Neural progenitor cell (in vitro differentiated cells): Measurements from ENCODE around the gene CIDEC. TPM values are rescaled to one million over a fixed set of nuclear protein-coding genes. Genes with fewer than 3 reads are reported as not detected.
A peak's percentile ranks its signal among the peaks of the same experiment; 100 is the strongest.

Source experiments
- DNase-seq: peaks from one replicate; pipeline ENCODE4 v3.0.0-alpha.2; 2016; ENCODE audit warnings: low spot score
- H2AFZ ChIP-seq: fragments of 200-600 bp; sonication (generic); replicated peaks from 2 replicates; pipeline ENCODE4 v1.6.1; 2016; ENCODE audit warnings: antibody characterized with exemption
- H3F3A ChIP-seq: fragments of 200-600 bp; sonication (generic); 2 replicates; pipeline ENCODE4 v1.6.1; 2016; ENCODE audit warnings: antibody characterized with exemption, low read depth
- H3K27ac ChIP-seq: fragments of 200-600 bp; sonication (generic); 2 replicates; pipeline ENCODE4 v1.5.1; 2016; ENCODE audit warnings: mild to moderate bottlenecking
- H3K27me3 ChIP-seq: fragments of 200-600 bp; sonication (generic); 2 replicates; pipeline ENCODE4 v1.6.1; 2016; ENCODE audit warnings: mild to moderate bottlenecking, moderate library complexity
- H3K36me3 ChIP-seq: fragments of 200-600 bp; sonication (generic); 2 replicates; pipeline ENCODE4 v1.5.1; 2016
- H3K4me1 ChIP-seq: fragments of 200-600 bp; sonication (generic); 2 replicates; pipeline ENCODE4 v1.6.1; 2016; ENCODE audit warnings: mixed run types
- H3K4me2 ChIP-seq: fragments of 200-600 bp; sonication (generic); 2 replicates; pipeline ENCODE4 v1.6.1; 2016
- H3K4me3 ChIP-seq: fragments of 200-600 bp; sonication (generic); 2 replicates; pipeline ENCODE4 v1.5.1; 2016
- H3K79me2 ChIP-seq: fragments of 200-600 bp; sonication (generic); 2 replicates; pipeline ENCODE4 v1.6.1; 2016; ENCODE audit warnings: low read depth
- H3K9ac ChIP-seq: fragments of 200-600 bp; sonication (generic); 2 replicates; pipeline ENCODE4 v1.6.1; 2016
- H3K9me3 ChIP-seq: fragments of 200-600 bp; sonication (generic); 2 replicates; pipeline ENCODE4 v1.5.1; 2016; ENCODE audit warnings: low read depth
- H4K20me1 ChIP-seq: fragments of 200-600 bp; sonication (generic); 2 replicates; pipeline ENCODE4 v1.6.1; 2016; ENCODE audit warnings: low read depth
- H3K27ac Mint-ChIP-seq: 3 replicates; pipeline ENCODE4 v1.8.0; 2021; ENCODE audit warnings: mixed read lengths
- H3K27me3 Mint-ChIP-seq: 2 replicates; pipeline ENCODE4 v1.8.0; 2022; ENCODE audit warnings: low read depth, mild to moderate bottlenecking, inconsistent platforms, moderate library complexity, mixed read lengths; ENCODE audit not compliant: insufficient read depth
- H3K36me3 Mint-ChIP-seq: 3 replicates; pipeline ENCODE4 v1.8.0; 2021; ENCODE audit warnings: mixed read lengths
- H3K4me1 Mint-ChIP-seq: 3 replicates; pipeline ENCODE4 v1.8.0; 2021; ENCODE audit warnings: mixed read lengths
- H3K4me3 Mint-ChIP-seq: 3 replicates; pipeline ENCODE4 v1.8.0; 2021; ENCODE audit warnings: mild to moderate bottlenecking, moderate library complexity, mixed read lengths
- H3K9me3 Mint-ChIP-seq: 3 replicates; pipeline ENCODE4 v1.8.0; 2020; ENCODE audit warnings: mixed read lengths
- CTCF ChIP-seq: fragments of 200-600 bp; sonication (generic); IDR thresholded peaks from 2 replicates; pipeline ENCODE4 v1.5.1; 2017; ENCODE audit warnings: antibody characterized with exemption, mild to moderate bottlenecking
- EZH2 ChIP-seq: fragments of 200-600 bp; sonication (generic); IDR thresholded peaks from 2 replicates; pipeline ENCODE4 v1.6.1; 2017; ENCODE audit warnings: antibody characterized with exemption, mild to moderate bottlenecking, moderate library complexity
- EZH2phosphoT487 ChIP-seq: fragments of 200-600 bp; sonication (generic); IDR thresholded peaks from 2 replicates; pipeline ENCODE4 v1.6.1; 2017; ENCODE audit warnings: antibody characterized with exemption
- total RNA-seq: library from RNA; depleted of rRNA; stranded (reverse); fragments of >200 nt; gene quantifications from 2 replicates; pipeline ENCODE4 v1.2.3, GENCODE V29; 2015; ENCODE audit warnings: low replicate concordance

The CIDEC gene
- total RNA-seq, 1 donor from 2014 or later = not detected

- no peaks in the 10 kb centered on the region for H3K9me3 ChIP-seq
- no peaks in the 10 kb centered on the region for H3K36me3 ChIP-seq
- H3K9ac ChIP-seq = no peak overlapping the region
- H3K79me2 ChIP-seq = no peaks in the 10 kb centered on the region
- H3K36me3 Mint-ChIP-seq = no peaks in the 10 kb centered on the region
- peaks cover 6% of the 10 kb centered on the region for H4K20me1 ChIP-seq
- peak overlapping the region; percentile 57 for H3K27ac Mint-ChIP-seq
- no peaks in the 10 kb centered on the region for H3K4me1 ChIP-seq
- peaks cover 17% of the 10 kb centered on the region for H3K27me3 Mint-ChIP-seq
- H3K4me1 Mint-ChIP-seq = no peaks in the 10 kb centered on the region
- peak; percentile 73 for DNase-seq
- H2AFZ ChIP-seq = no peak overlapping the region
- no peak overlapping the region for H3K4me3 Mint-ChIP-seq
- no peaks in the 10 kb centered on the region for H3K9me3 Mint-ChIP-seq
- no peaks in the 10 kb centered on the region for H3K27me3 ChIP-seq
- no peak overlapping the region for H3K4me2 ChIP-seq
- H3F3A ChIP-seq = peaks cover 3% of the 10 kb centered on the region
- no peak overlapping the region for H3K27ac ChIP-seq
- H3K4me3 ChIP-seq = no peak overlapping the region
- TF ChIP-seq CTCF = peak; percentile 59
- no peak for TF ChIP-seq EZH2
These were observed 59.1 kb downstream of the CIDEC start for GRCh38 chr3:9820946-9821345.

GRCh38 chr3:9820543-9820942 is 59.5 kb downstream of the CIDEC start:
- no peak for DNase-seq
- no peak for TF ChIP-seq EZH2
- no peak for TF ChIP-seq EZH2phosphoT487
- TF ChIP-seq CTCF = no peak
- Mint-ChIP-seq H3K27ac (peak overlapping the region; percentile 57), H3K4me3 (no peak overlapping the region), H3K9me3 (no peaks in the 10 kb centered on the region), H3K4me1 (no peaks in the 10 kb centered on the region), H3K36me3 (no peaks in the 10 kb centered on the region), H3K27me3 (peaks cover 19% of the 10 kb centered on the region)
- Histone ChIP-seq H3F3A (peaks cover 3% of the 10 kb centered on the region), H3K79me2 (no peaks in the 10 kb centered on the region), H3K4me1 (no peaks in the 10 kb centered on the region), H2AFZ (no peak overlapping the region), H3K9ac (no peak overlapping the region), H3K4me2 (no peak overlapping the region), H3K9me3 (no peaks in the 10 kb centered on the region), H3K4me3 (no peak overlapping the region), H3K27ac (no peak overlapping the region), H4K20me1 (peaks cover 6% of the 10 kb centered on the region), H3K36me3 (no peaks in the 10 kb centered on the region), H3K27me3 (no peaks in the 10 kb centered on the region)

- peaks cover 2% of the 10 kb centered on the region for H3F3A ChIP-seq
- H4K20me1 ChIP-seq = peaks cover 6% of the 10 kb centered on the region
- TF ChIP-seq CTCF (no peak), EZH2 (no peak), EZH2phosphoT487 (no peak)
- no peak overlapping the region for H3K9ac ChIP-seq
- H2AFZ ChIP-seq = no peak overlapping the region
- H3K9me3 Mint-ChIP-seq = no peaks in the 10 kb centered on the region
- no peaks in the 10 kb centered on the region for H3K27me3 ChIP-seq
- no peak for DNase-seq
- H3K9me3 ChIP-seq = no peaks in the 10 kb centered on the region
- no peaks in the 10 kb centered on the region for H3K36me3 Mint-ChIP-seq
- H3K4me3 ChIP-seq = no peak overlapping the region
- peaks cover 17% of the 10 kb centered on the region for H3K27me3 Mint-ChIP-seq
- no peaks in the 10 kb centered on the region for H3K79me2 ChIP-seq
- H3K36me3 ChIP-seq = no peaks in the 10 kb centered on the region
- no peaks in the 10 kb centered on the region for H3K4me1 ChIP-seq
- no peaks in the 10 kb centered on the region for H3K4me1 Mint-ChIP-seq
- H3K27ac Mint-ChIP-seq = no peak overlapping the region
- no peak overlapping the region for H3K27ac ChIP-seq
- H3K4me3 Mint-ChIP-seq = no peak overlapping the region
- no peak overlapping the region for H3K4me2 ChIP-seq
These were observed 61.3 kb downstream of the CIDEC start for GRCh38 chr3:9818666-9819335.
